ENCODE results near the gene LRBA. TPM values are rescaled to one million over a fixed set of nuclear protein-coding genes. Genes with fewer than 3 reads are reported as not detected.

LRBA gene
- total and polyA plus RNA-seq, 7 donors = 16.8 to 184 (median 91.1) TPM

DNA sequence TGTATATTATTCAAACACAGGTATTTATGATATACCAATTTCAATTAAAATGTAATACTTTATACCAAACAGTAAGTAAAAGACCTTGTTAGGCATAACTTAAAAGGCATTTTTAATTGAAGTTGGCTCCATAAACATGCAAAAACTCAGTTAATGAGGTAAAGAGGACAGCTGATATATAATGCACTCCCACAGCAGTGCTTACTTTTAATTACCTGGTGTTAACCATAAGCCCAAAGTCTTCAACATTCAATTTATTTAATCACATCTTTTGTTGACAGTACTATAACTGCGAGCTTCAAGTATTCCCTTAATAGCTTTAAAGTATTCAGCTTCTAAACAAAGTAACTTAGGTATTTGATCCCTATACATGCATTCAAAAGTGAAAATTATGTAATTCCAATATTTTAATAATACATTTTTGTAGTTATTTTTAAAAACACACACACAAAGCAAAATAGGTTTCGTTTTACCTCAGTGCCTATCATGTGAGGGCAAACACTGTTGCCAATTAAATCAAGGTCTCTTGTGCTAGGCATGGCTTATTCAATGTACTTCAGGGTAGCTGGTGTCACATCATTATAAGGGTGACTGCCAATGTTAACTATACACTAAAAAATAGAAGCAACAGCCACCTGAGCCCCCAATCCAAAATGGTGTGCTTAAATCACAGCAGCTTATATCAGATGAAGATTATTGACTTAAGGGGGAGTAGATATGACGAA is 197.1 kb downstream of the LRBA start:
- no peaks in the 10 kb centered on the region for H3K9me3 ChIP-seq
- no peak overlapping the region for H3K27ac ChIP-seq
- H3K4me1 ChIP-seq = no peaks in the 10 kb centered on the region
- 94 to 95% methylated on average over 3 of the region's 3 CpGs for WGBS, 2 donors
- TF ChIP-seq POLR2AphosphoS5 (IDR thresholded peaks at IDR 0.05) (no peak), EP300 (IDR thresholded peaks at IDR 0.05) (no peak), POLR2A (IDR thresholded peaks at IDR 0.05) (no peak)
- TF ChIP-seq, protein P1, sequence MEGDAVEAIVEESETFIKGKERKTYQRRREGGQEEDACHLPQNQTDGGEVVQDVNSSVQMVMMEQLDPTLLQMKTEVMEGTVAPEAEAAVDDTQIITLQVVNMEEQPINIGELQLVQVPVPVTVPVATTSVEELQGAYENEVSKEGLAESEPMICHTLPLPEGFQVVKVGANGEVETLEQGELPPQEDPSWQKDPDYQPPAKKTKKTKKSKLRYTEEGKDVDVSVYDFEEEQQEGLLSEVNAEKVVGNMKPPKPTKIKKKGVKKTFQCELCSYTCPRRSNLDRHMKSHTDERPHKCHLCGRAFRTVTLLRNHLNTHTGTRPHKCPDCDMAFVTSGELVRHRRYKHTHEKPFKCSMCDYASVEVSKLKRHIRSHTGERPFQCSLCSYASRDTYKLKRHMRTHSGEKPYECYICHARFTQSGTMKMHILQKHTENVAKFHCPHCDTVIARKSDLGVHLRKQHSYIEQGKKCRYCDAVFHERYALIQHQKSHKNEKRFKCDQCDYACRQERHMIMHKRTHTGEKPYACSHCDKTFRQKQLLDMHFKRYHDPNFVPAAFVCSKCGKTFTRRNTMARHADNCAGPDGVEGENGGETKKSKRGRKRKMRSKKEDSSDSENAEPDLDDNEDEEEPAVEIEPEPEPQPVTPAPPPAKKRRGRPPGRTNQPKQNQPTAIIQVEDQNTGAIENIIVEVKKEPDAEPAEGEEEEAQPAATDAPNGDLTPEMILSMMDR (IDR thresholded peaks at IDR 0.05) = no peak
- no peaks in the 10 kb centered on the region for H3K27me3 ChIP-seq
- DNase-seq = no peak
- no peaks in the 10 kb centered on the region for H3K36me3 ChIP-seq
- intact Hi-C loops (cut with DNase I) = no loop called here
- no peak overlapping the region for H3K4me3 ChIP-seq

DNA sequence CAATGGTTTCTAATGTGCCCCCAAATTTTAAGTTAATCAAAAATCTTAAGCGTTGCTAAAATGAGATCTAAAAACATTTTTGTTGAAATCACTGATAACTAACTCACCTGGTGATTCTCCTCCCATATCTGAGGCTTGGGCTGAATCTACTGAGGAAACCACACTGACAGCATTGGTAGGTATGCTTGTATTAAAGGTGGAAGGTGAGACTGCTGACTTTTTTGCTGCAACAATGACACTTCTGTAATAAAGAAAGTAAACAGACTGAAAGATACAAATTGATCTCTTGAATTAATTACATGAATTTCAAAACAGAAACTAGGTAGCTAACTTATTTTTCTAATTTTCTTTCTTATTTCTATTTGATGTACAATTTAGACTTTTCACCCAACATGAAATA is 198.1 kb downstream of the LRBA start:
- Histone ChIP-seq H3K4me1 (no peaks in the 10 kb centered on the region), H3K9me3 (no peaks in the 10 kb centered on the region)
- no peak for TF ChIP-seq EP300 (IDR thresholded peaks at IDR 0.05)
- TF ChIP-seq POLR2AphosphoS5 (IDR thresholded peaks at IDR 0.05) = no peak
- no peak for TF ChIP-seq POLR2A (IDR thresholded peaks at IDR 0.05)
- TF ChIP-seq, protein P1 (IDR thresholded peaks at IDR 0.05) = no peak

DNA sequence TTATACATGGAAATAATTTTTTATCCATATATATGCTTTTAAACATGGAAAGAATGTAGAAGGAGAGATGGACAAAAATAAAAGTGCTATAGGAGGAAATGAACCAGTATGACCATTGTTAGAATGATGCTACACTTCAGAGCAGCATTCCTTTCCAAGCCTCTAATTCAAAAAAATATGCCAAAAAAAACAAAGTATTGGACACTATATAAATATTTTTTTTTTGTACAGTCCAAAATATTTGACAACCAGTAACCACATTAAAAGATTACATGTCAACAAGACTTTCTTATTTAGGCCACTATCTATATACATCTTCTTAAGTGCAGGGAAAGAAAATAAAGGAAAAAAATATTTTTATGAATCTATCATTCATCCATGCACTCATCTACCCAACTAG is 198.6 kb downstream of the LRBA start:
- no peak overlapping the region for H3K27ac ChIP-seq
- no peak overlapping the region for H3K4me3 ChIP-seq
- TF ChIP-seq POLR2AphosphoS5 (IDR thresholded peaks at IDR 0.05) = no peak
- no peak for TF ChIP-seq EP300 (IDR thresholded peaks at IDR 0.05)
- TF ChIP-seq, protein P1 (IDR thresholded peaks at IDR 0.05) = no peak
- no peak for TF ChIP-seq POLR2A (IDR thresholded peaks at IDR 0.05)
- H3K4me1 ChIP-seq = no peaks in the 10 kb centered on the region
- H3K9me3 ChIP-seq = no peaks in the 10 kb centered on the region
- intact Hi-C loops (cut with DNase I) = no loop called here
- no peak for DNase-seq
- no peaks in the 10 kb centered on the region for H3K36me3 ChIP-seq
- H3K27me3 ChIP-seq = no peaks in the 10 kb centered on the region

More for the DNA sequence above, 198.1 kb downstream of the LRBA start:
- Histone ChIP-seq H3K36me3 (no peaks in the 10 kb centered on the region), H3K27ac (no peak overlapping the region), H3K4me3 (no peak overlapping the region), H3K27me3 (no peaks in the 10 kb centered on the region)
- no peak for DNase-seq
- intact Hi-C loops (cut with DNase I) = no loop called here
- WGBS, 2 donors = 99% methylated on average over 1 of the region's 1 CpG

DNA sequence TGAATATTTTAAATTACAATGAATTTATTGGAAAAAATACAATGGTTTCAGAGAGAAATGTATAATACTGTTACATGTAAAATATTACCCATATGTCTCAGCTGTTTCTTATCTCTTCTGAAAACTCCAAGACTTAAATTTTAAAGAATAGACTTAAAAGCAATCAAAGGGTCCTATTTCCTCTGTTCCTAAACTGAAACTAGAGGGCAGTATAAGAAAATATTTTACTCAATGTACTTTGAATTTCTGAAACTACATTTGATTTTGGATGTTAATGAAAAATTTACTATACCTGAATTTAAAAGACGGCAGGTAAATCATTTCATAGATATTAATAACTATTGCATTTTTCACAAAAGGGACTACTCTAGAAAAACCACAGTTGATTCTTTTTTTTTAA is 200.2 kb downstream of the LRBA start:
- DNase-seq = no peak
- Histone ChIP-seq H3K9me3 (no peaks in the 10 kb centered on the region), H3K36me3 (no peaks in the 10 kb centered on the region), H3K27me3 (no peaks in the 10 kb centered on the region), H3K4me1 (no peaks in the 10 kb centered on the region), H3K4me3 (no peak overlapping the region), H3K27ac (no peak overlapping the region)
- TF ChIP-seq EP300 (IDR thresholded peaks at IDR 0.05) (no peak), POLR2AphosphoS5 (IDR thresholded peaks at IDR 0.05) (no peak)
- TF ChIP-seq, protein P1 (IDR thresholded peaks at IDR 0.05) = no peak
- intact Hi-C loops (cut with DNase I) = no loop called here
- 95 to 96% methylated on average over 1 of the region's 1 CpG for WGBS, 2 donors
